Stimulated activated CD4-positive, alpha-beta T cell treated with anti-CD3 and anti-CD28 coated beads, Interleukin-12 subunit alpha, Interleukin-12 subunit beta, amount 100 ng/mL, for 4 hours (primary cell): Measurements from ENCODE around the gene CEACAM21.
A peak's percentile ranks its signal among the peaks of the same experiment; 100 is the strongest.

Experiments
- DNase-seq: peaks from one replicate; pipeline ENCODE4 v3.0.0-alpha.2; 2020

Gene CEACAM21

DNA sequence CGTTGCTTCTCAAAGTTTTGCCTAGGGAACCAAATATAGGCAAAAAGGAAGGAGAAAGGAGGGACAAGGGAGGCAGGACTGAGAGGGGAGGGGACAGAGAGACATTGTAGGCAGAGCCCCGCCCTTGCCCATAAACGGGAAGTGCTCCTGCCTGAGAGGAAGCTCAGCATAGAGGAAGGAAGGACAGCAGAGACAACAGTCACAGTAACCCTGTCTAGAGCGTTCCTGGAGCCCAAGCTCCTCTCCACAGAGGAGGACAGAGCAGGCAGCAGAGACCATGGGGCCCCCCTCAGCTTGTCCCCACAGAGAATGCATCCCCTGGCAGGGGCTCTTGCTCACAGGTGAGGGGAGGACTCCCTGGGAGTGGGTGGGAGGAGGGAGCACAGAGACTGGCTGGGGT is at the start of gene CEACAM21:
Gene CEACAM21 (plus strand): TSS at position 169 of the 400 bp plus-strand sequence. CDS start 109 bp downstream, at position 278.
- DNase-seq = peak; percentile 49

DNA sequence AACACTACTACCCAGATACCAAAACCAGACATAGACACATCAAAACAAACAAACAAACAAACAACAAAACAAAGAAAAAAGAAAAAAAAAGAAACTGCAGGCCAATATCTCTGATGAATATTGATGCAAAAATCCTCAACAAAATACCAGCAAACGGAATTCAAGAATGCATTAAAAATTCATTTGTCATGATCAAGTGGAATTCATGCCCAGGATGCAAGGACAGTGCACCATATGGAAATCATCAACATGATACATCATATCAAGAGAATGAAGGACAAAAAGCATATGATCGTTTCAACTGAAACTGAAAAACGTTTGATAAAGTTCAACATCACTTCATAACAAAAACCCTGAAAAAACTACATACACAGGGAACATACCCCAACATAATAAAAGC is 48.9 kb upstream of the CEACAM21 start:
- no peak for DNase-seq

DNA sequence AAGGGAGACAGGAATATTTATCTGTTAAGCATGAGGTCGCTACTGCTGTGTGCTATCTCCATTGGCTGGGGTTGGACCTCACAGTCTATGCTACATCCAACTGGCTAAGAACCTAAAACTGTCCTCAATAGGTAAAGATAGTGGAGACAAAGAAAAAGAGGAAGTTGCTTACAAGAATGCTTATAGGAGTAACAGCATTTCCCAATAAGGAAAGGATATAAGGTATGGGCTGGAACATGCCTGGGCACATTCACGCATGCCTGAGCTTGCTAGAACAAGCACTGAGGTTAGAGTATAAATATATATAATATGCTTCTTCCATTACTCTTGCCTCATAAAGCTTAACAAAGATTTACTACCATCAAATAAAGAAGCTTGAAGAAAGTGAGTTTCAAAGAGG is 47.9 kb upstream of the CEACAM21 start:
- no peak for DNase-seq

DNA sequence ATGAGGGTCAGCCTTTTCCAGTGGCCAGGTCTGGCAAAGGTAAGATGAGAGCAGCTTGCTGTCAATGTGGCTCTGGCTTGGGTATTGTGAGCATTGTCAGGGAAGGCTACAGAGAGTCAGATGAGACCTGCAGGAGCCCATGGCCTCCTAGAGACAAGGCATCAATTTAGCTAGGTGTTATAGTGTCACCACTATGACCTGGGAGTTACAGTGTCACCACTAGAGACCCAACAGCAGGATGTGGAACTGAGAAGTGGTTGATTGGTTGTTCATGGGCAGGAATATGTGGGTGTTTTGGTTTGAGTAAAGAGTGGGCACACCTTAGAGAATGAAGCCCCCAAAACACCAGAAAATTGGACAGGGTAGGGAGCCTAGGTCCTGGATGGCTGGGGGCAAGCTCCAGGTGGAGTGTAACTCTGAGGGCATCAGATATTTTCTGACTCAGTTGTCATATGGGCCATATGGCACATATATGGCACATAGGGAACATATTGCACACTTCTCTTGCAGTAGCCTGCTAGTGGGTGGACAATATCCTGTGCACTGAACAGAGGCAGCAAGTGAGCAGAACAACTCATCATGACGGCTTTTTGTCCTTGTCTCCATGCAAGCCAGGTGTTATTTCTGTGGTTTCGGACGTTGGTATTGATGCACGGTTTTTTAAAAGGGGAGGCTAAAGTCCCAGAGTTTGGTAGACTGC is 46.3 kb upstream of the CEACAM21 start:
- no peak for DNase-seq

DNA sequence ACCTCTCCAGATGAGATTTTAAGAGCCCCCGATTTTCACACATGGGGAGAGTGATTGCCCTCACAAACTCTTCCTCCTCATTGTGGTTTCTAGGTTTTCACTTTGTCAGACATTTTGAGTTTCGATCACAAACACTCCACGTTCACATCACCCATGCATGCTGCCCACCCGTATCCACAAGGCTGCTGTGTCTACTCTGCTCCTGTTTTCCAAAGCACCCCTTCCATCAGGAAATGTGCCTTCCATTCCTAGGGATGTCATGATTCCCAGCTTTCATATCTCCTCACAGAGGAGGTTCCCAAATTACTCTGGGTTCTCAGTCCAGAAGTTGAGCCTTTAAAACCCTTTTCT is 45.8 kb upstream of the CEACAM21 start:
- DNase-seq = no peak

DNA sequence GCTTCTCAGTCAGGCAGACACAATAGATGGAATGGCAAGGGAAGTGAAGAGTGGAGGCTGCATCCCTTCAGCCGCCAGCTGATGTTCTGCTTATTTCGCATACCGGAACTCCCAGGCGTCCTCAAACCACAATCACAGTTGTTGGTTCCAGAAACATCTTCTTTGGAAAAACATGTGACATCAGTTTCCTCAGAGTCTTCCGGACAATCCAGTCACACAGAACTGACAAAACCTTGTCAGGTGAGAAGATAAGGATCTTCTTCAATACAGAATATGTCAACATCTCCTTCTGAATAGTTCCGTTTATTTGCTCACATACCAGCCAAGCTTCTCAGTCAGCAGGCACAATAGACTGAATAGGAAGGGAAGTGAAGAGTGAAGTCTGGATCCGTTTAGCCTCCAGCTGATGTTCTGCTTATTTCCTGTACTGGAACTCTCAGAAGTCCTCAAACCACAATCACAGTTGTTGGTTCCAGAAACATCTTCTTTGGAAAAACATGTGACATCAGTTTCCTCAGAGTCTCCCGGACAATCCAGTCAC is 45.1 kb upstream of the CEACAM21 start:
- DNase-seq = no peak

DNA sequence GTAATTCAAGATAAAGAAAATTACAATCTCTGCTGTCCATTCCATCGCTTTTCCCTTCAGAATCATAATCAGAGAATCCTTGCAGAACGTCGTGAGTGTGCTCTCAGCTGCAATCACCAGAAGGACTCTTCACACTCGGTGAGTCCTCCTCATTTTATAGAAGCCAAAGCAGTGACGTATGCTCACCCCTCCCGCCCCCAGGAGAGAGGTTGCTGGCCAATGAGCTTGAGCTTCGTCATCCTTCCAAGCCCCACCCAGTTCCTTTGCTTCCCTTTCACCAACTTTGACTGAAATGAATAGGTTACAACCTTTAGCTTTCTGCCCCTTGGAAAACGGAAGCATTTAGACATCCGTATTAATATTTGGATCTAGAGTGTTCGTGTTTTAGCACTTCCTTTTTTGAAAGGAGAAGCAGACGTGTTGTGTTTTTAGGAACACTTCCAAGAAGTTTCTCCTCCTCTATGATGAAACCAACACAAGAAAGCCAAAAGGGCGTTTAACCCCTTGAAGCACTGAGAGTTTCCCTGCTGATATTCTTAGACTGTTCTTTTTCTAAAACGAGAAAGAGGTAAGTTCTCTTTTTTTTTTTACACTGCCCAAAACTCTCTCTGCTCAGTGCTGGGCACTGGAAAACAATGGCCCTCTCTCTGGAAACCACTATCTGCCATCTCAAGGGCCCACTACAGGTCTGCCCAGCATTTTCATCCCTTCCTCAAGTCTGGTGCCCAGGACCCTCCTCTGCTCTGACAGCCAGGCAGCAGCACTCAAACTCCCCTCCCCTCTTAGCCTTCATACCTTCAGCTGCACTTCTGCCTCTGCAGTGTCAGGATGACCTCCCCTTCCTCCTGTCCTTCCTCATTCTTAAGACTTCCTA is 44.3 kb upstream of the CEACAM21 start:
- DNase-seq = peak; percentile 63

DNA sequence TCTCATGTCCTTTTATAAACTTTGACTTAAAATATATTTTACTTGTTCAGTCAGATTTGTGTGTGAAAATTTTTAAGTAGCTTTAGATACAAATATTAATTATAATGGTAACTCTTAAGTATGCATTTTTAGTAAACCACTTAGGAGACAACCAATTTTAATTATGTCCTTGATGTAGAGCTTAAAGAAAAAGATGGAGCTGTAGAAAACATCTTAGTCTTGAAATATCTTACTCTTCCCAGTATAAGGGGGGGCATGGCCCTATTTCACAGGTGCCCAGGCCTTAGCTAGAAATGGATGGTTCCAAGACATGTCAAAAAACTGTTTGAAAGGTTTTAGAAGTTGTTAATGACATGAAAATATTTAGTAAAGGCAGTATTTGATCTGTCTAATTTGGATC is 43.4 kb upstream of the CEACAM21 start:
- no peak for DNase-seq

DNA sequence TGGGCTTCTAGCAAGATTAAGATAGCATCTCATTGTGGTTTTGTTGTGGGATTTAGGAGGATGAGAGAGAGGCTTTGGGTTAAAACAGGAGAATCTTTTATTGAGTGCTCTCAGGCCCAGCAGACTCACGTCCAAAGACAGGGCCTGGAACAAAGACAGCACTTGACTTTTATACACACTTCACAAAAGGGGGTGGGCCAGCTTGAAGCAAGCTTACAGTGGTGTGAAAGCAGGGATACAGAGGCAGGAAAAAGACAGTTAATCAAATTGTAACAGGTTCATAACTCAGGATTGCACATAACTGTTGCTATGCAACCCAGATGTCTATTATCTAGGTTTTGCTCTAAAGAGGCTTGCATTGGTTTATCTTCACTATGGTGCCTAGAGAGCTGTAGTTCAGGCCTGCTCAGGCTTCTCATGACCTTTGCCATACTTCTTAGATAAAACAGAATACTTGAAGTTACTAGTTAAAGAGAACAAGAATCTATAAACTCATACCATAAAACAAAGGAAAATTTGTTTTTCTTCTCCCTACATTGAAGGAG is 42.2 kb upstream of the CEACAM21 start:
- no peak for DNase-seq

DNA sequence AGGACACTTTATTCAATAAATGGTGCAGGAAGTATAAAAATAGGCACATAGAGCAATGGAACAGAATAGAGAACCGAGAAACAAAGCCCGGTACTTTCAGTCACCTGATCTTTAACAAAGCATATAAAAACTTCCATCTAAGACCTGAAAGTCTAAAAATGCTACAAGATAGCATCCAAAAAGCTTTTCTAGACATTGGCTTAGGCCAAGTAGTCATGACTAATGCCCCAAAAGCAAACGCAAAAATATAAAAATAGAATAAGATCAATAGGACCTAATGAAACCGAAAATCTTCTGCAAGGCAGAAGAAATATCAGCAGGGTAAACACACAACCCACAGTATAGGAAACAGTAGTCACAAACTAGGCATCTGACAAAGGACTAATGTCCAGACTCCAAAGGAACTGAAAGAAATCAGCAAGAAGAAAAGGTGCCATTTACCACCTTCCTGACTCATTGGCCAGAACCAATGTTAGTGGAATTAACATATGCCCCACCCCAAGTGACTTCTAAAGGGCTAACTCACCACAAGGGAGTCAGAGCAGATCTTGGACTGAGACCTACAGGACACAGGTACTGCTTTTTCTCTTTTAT is 40.8 kb upstream of the CEACAM21 start:
- no peak for DNase-seq

DNA sequence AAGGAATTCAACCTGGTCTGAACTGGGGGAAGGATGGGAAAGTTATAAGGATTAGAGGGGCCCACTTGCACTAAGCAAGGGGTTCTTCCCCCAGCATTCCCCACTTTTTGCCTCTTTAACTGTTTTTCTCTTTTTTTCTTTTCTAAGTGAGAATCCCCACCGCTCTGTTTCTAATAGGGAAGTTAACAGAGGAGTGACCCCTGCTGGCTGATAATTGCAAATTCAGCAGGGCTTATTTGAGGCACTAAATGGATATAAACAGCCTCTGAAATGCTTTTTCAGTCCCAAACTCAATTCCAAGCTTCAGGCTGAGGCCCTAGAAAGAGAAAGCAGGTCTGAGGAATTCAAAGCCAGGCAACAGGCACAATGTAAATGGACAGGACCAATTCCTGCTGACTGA is 38.2 kb upstream of the CEACAM21 start:
- no peak for DNase-seq

DNA sequence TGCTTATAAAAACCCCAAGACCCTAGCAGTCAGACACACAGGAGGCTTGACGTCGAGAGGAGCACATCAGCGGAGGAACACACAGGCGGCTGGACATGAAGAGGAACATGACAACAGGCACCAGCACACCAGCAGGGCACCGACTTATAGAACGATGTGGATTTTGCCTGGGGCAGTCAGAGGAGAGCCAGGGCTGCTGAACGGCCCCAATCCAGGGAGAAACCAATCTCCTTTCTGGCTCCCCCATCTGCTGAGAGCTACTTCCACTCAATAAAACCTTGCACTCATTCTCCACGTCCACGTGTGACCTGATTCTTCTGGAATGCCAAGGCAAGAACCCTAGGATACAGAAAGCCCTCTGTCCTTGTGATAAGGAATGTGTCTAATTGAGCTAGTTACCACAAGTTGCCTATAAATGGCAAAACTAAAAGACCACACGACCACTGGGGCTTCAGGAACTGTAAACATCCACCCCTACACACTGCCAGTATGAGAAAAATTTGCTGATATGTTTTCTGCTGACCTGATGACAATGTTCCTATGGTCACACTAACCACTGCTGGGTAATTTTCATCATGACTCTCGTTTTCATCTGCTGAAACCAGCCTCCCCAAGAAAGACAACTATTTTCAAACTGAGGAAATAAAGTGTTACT is 35.8 kb upstream of the CEACAM21 start:
- DNase-seq = no peak

DNA sequence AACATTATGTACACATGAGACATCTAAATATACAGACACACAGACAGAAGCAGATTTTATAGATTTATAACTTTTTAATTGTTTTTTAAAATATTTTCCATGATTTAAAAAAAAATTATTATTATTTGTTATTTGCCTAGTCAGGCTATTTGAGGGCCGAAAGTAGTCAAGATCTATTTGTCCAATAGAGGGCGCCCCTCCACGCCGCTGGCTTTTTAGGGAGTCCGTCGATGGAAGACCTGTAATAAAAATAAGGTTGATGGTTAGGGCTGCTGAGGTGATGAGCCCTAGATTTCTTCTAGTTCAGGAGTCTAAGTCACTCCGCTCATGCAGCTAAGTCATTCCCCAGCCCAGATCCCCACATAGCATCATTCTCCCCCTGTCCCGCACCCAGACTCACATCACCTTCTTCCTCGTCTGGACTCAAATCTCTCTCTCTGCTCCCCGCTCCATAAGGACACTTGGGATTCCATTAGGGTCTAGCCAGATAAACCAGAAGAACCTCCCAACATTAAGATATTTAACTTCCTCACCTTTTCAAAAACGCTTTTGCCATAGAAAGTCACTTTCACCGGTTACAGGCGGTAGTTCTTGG is 33.9 kb upstream of the CEACAM21 start:
- DNase-seq = peak; percentile 72

DNA sequence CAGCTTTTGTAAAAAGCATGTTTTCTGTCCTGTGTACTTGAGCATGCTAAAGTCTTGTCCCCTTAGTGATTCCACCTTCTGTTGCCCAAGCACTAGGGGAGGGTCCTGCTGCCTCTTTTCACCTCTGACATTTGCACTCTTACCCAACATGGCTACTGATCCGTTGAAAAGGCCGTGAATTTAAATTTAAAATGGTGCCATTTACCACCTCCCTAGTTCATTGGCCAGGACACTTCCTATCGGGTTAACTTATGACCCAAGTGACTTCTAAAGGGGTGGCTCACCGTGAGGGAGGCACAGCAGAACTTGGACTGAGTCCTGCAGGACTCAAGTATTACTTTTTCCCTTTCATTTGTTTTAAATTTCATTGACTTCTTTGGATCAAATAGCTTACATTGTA is 33.3 kb upstream of the CEACAM21 start:
- DNase-seq = no peak

DNA sequence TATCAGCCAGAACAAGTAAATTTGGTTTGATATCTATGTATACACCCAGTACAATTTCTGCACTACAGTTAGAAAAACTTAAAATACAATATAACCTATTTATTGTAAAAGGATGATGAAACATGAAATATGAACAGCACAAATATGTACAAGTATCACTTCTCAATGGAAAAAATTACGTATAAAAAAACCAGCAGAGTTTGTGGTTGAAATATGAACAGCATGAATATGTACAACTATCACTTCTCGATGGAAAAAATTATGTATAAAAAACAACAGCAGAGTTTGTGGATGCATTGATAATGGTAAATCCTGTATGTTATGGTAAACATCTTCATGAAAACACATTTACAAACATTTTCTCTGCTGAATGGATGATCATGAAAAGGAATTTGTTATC is 32.4 kb upstream of the CEACAM21 start:
- DNase-seq = no peak

DNA sequence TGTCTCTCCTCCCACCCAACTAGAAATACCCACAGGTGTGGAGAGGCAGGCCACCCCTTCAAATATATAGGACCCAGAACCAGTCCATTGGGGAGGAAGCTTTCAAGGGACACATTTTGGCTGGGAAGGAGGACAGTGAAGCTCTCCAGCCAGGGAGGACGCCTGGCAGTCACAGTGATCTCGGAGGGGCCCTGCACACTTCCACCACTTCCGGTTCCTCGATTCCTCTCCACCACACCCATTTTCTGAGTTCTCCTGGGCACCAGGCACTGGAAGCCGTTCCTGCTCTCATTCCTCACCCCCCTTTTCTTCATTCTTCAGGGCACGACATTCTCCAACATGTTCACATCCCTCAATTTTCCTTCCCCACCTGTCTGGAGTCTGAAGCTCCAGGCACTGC is 30.4 kb upstream of the CEACAM21 start:
- DNase-seq = no peak

DNA sequence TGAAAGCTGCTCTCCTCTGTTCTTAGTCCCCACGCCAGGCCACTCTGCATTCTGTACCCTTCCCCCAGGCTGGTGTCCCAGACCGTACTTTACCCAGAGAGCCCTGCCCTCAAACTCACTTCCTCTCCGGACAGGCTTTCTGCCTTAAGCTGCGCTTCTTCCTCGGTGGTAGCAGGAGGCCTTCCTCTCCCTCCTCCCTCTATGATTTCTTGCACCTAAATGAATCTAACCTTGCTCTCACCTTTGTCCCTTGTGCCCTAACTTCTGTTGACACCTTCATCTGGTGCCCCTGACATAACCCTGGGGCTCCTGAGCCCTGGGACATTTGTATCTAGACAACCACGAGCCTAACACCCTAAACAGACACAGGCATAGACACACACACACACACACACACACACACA is 29.6 kb upstream of the CEACAM21 start:
- no peak for DNase-seq

DNA sequence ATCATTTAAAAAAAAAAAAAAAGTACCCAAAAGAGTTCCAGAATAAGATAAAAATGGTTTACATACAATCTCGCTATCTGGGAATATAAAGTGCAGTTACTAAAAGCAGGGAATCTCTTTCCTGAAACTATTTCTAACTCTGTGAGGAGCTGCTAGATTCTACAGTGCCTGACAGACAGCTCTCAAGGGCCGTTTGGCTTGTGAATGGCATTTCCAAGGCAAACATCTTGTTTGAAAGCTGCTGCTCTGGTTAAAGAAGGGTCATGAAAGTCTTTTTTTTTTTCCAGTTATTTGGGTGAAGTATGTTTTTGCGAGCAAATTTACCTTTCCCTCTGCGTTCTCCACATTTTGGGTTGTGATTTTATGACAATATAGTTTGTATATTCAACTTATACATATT is 29.0 kb upstream of the CEACAM21 start:
- no peak for DNase-seq

DNA sequence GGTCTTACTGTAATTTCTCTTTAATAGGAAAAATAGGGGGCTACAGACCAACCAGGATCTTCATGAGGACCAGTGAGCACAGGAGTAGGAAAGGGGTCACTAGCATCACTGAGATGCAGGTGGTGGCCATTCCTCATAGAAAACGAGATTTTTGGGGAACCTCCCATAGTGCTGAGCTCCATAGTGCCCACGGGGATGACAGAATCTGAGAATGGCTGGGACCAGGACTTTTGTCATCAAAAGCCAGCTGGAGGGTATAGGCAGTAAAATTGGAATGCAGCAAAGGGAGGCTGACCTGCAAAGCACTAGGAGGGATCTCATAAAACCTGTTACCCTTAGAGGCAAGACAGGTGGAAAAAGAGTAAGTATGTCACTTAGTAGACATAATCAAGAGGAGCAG is 28.4 kb upstream of the CEACAM21 start:
- DNase-seq = no peak

DNA sequence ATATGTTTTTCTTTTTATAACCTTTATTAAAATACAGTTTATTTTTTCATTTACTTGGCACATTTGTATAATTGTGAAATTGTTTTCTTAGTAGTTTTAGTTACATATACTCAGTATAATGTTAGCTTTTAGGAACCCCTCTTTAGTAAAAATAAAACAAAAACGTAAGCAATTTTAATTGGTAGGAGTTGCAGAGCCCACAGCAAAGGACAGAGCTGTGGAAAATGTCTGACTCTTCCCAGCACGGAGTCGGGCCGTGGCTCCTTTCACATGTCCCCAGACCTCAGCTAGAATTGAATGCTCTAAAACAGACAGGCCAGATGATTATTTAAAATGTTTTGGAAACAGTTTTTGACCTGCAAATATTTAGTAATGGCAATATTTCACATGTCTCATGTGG is 27.9 kb upstream of the CEACAM21 start:
- no peak for DNase-seq

DNA sequence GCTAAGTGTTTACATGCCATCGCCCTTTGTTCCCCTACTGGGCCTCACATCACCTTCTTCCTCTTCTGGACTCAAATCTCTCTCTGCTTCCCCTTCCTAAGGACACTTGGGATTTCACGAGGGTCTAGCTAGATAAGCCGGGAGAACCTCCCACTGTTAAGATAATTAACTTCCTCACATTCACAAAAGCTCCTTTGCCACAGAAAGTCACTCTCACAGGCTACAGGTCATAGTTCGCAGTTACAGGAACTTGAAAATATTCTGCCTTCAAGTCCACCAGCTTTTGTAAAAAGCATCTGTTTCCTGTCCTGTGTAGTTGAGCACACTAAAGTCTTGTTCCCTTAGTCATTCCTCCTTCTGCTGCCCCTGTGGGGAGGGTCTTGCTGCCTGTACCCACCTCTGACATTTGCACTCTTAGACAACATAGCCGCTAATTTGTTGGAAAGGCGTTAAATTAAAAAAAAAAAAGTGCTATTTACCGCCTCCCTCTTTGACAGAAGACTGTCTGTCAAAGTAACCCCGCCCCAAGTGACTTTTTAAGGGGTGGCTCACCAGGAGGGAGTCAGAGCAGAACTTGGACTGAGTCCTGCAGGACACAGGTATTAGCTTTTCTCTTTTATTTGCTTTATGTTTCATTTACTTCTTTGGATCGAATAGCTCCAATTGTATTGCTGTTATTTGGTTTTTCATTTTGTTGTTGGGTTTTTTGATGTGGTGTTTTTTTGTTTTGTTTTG is 26.8 kb upstream of the CEACAM21 start:
- peak; percentile 46 for DNase-seq

DNA sequence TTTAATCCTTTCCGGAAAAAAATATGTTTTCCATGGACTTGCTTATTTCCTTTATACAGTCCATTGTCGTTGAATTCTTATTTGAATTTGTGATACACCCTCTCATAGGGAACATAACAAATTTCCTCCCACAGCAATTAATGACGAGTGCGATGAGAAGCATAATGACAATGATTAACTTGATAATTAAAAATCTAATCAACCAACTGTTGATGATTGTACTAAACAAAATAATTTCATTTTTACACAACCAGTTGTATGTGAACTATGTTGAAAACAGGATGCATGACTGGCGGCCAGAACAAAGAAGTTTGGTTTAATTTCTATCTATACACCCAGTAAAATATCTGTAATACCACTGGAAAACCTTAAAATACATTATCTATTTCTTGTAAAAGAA is 26.1 kb upstream of the CEACAM21 start:
- DNase-seq = no peak
